ENCODE data around the gene ZNF628.
"Not testable (repeated sequence)": the region's sequence is repeated elsewhere in the genome, so short reads cannot be mapped to it uniquely, and the experiment has no call there.

ZNF628 gene

GRCh38 chr19:55476100-55476775, at the start of gene ZNF628:
ZNF628 (plus strand) TSS chr19:55476617; CDS start chr19:55479911, 3,294 bp downstream.
- peak; percentile 98 for DNase-seq

GRCh38 chr19:55431183-55431582, 45.2 kb upstream of the ZNF628 start:
- DNase-seq = no peak

GRCh38 chr19:55432241-55432959, 44.0 kb upstream of the ZNF628 start:
- no peak for DNase-seq

- no peak for DNase-seq
These were observed 43.1 kb upstream of the ZNF628 start for GRCh38 chr19:55433292-55433691.

- no peak for DNase-seq
These were observed 42.0 kb upstream of the ZNF628 start for GRCh38 chr19:55434356-55434919.

GRCh38 chr19:55435020-55435419, 41.4 kb upstream of the ZNF628 start:
- DNase-seq = no peak

- no peak for DNase-seq
These were observed 39.6 kb upstream of the ZNF628 start for GRCh38 chr19:55436847-55437246.

GRCh38 chr19:55437410-55437809, 39.0 kb upstream of the ZNF628 start:
- DNase-seq = no peak

GRCh38 chr19:55439052-55439451, 37.4 kb upstream of the ZNF628 start:
- DNase-seq = no peak

- no peak for DNase-seq
These were observed 35.9 kb upstream of the ZNF628 start for GRCh38 chr19:55440411-55441105.

- no peak for DNase-seq
These were observed 35.1 kb upstream of the ZNF628 start for GRCh38 chr19:55441319-55441691.

- no peak for DNase-seq
These were observed 34.6 kb upstream of the ZNF628 start for GRCh38 chr19:55441692-55442321.

- no peak for DNase-seq
These were observed 34.0 kb upstream of the ZNF628 start for GRCh38 chr19:55442372-55442961.

GRCh38 chr19:55443045-55443823, 33.2 kb upstream of the ZNF628 start, which contains the start of gene SHISA7:
SHISA7 (minus strand) TSS chr19:55443300; CDS start chr19:55442863, 437 bp downstream.
- DNase-seq = no peak

GRCh38 chr19:55443824-55444480, 32.5 kb upstream of the ZNF628 start:
- DNase-seq = no peak

- DNase-seq = no peak
These were observed 31.8 kb upstream of the ZNF628 start for GRCh38 chr19:55444646-55445045.

- no peak for DNase-seq
These were observed 30.4 kb upstream of the ZNF628 start for GRCh38 chr19:55446060-55446459.

- DNase-seq = no peak
These were observed 28.8 kb upstream of the ZNF628 start for GRCh38 chr19:55447421-55448174.

GRCh38 chr19:55448175-55448490, 28.3 kb upstream of the ZNF628 start:
- DNase-seq = not testable (repeated sequence)

GRCh38 chr19:55449469-55449868, 26.9 kb upstream of the ZNF628 start:
- no peak for DNase-seq
